Nephron progenitor cell (in vitro differentiated cells): ENCODE data around the gene NCAPG2.
"Not testable (repeated sequence)": the region's sequence is repeated elsewhere in the genome, so short reads cannot be mapped to it uniquely, and the experiment has no call there.

Source experiments
- DNase-seq: peaks from one replicate; pipeline ENCODE4 v3.0.0; 2021
- H3K27ac Mint-ChIP-seq: 2 replicates; pipeline ENCODE4 v1.8.0; 2021; ENCODE audit warnings: mild to moderate bottlenecking, moderate library complexity, mixed read lengths
- H3K27me3 Mint-ChIP-seq: 2 replicates; pipeline ENCODE4 v1.8.0; 2021; ENCODE audit warnings: mild to moderate bottlenecking, low read depth, mixed read lengths; ENCODE audit not compliant: poor library complexity
- H3K36me3 Mint-ChIP-seq: 2 replicates; pipeline ENCODE4 v1.8.0; 2021; ENCODE audit warnings: low read depth, mixed read lengths
- H3K4me1 Mint-ChIP-seq: 2 replicates; pipeline ENCODE4 v1.8.0; 2021; ENCODE audit warnings: mixed read lengths
- H3K4me3 Mint-ChIP-seq: 2 replicates; pipeline ENCODE4 v1.8.0; 2021; ENCODE audit warnings: mild to moderate bottlenecking, moderate library complexity, mixed read lengths
- H3K9me3 Mint-ChIP-seq: 2 replicates; pipeline ENCODE4 v1.8.0; 2021; ENCODE audit warnings: mild to moderate bottlenecking, moderate library complexity, mixed read lengths
- CTCF ChIP-seq: fragments of 200-600 bp; sonication (generic); IDR thresholded peaks from 2 replicates; pipeline ENCODE4 v1.5.0; 2021; ENCODE audit warnings: antibody characterized with exemption

Gene NCAPG2

GRCh38 chr7:158706710-158707590 is 2.3 kb upstream of the NCAPG2 start:
- H3K9me3 Mint-ChIP-seq: peaks cover 14% of the 10 kb centered on the region
- TF ChIP-seq CTCF: no peak
- DNase-seq: no peak
- H3K4me3 Mint-ChIP-seq: no peak overlapping the region
- peaks cover 4% of the 10 kb centered on the region for H3K27me3 Mint-ChIP-seq
- peaks cover 2% of the 10 kb centered on the region for H3K36me3 Mint-ChIP-seq
- H3K4me1 Mint-ChIP-seq: peaks cover 32% of the 10 kb centered on the region
- no peak overlapping the region for H3K27ac Mint-ChIP-seq

DNA sequence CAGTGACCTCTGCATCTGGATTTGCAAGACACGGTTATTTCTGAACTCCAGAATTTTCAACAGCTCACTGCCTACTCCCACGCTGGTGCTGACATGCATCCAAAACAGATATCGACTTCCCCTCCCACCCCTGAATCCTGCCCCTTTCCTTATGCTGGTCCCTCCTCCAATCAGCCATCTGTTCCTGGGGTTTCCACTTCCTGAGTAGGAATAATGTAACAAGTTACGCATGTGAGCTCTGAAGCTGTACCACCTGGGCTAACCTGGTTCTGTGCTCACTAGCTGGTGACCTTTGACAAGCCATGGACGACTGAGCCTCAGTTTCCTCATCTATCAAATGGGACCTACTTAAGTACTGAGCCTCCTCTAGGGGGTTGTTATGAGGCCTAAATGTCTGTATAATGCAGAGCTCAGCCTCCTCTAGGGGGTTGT is 1.7 kb upstream of the NCAPG2 start:
- Mint-ChIP-seq H3K27me3 (peaks cover 4% of the 10 kb centered on the region), H3K4me1 (peaks cover 38% of the 10 kb centered on the region), H3K27ac (no peak overlapping the region), H3K4me3 (peak overlapping the region; percentile 82), H3K9me3 (peaks cover 13% of the 10 kb centered on the region), H3K36me3 (peaks cover 8% of the 10 kb centered on the region)
- TF ChIP-seq CTCF: no peak
- DNase-seq: no peak

DNA sequence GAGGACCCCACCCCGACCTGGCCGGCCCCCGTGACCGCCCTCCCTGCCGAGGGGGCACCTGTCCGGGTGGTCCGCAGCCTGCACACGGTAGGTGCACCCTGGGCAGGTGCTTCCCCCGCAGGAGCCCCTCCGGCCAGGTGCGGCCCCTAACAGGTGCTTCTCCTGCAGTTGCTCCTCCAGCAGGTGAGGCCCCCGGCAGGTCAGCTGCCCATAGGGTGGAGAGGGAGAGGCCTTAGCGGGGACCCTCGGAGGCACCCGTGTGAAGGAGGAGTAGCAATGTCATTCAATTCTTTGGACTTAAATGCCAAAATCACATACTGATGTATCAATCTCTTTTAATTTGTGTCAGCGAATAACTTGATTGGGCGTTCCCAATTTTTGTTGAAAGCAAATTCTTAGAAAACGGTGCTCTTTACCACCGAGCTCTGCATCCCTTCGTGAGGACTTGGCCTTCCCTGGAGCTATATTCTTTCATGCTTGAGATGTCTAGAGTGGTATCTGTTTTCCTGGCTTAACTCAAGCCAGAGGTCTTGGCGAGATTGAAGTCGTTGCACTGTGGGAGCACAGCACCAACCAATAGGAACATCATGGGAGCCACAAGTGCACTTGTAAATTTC is 738 bp upstream of the NCAPG2 start:
- Mint-ChIP-seq H3K27ac (no peak overlapping the region), H3K9me3 (peaks cover 6% of the 10 kb centered on the region), H3K4me3 (peak overlapping the region; percentile 82), H3K27me3 (peaks cover 4% of the 10 kb centered on the region), H3K4me1 (peaks cover 38% of the 10 kb centered on the region), H3K36me3 (peaks cover 16% of the 10 kb centered on the region)
- no peak for DNase-seq
- no peak for TF ChIP-seq CTCF

DNA sequence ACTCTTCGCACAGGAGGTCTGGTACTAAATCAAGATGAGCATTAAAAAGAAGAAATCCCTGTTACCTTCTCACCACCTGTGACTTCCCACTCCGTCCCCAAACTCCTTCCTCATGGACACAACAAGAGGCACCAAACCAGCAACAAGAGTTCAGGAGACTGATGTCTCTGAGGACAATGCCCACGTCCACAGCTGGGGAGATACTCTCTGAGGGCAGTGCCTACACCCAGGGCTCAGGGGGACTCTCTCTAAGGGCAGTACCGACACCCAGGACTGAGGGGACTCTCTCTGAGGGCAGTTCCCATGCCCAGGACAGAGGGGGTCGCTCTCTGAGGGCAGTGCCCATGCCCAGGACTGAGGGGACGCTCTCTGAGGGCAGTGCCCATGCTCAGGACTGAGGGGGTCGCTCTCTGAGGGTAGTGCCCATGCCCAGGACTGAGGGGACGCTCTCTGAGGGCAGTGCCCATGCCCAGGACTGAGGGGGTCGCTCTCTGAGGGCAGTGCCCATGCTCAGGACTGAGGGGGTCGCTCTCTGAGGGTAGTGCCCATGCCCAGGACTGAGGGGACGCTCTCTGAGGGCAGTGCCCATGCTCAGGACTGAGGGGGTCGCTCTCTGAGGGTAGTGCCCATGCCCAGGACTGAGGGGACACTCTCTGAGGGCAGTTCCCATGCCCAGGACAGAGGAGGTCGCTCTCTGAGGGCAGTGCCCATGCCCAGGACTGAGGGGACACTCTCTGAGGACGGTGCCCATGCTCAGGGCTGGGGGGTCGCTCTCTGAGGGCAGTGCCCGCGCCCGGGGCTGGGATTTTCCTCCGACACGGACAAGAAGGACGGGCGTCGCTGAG is 703 bp downstream of the NCAPG2 start:
- H3K9me3 Mint-ChIP-seq, H3K27ac Mint-ChIP-seq, H3K27me3 Mint-ChIP-seq, DNase-seq: not testable (repeated sequence)
- peak overlapping the region; percentile 82 for H3K4me3 Mint-ChIP-seq
- peaks cover 24% of the 10 kb centered on the region for H3K36me3 Mint-ChIP-seq
- peaks cover 38% of the 10 kb centered on the region for H3K4me1 Mint-ChIP-seq

DNA sequence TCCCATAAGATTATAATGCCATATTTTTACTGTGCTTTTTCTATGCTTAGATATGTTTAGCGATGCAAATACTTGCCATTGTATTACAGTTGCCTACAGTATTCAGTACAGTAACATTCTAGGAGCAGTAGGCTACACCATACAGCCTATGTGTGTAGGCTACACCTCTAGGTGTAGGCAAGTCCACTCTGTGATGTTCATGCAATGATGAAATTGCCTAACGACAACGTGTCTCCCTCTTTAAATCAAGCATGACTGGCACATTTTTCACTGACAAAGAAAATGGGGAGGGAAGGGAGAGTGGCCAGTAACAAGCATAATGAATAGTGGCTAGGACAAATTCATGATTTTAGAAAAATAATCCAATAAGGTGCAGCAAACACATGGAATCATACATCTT is 1.7 kb downstream of the NCAPG2 start:
- H3K36me3 Mint-ChIP-seq: peaks cover 32% of the 10 kb centered on the region
- peaks cover 1% of the 10 kb centered on the region for H3K9me3 Mint-ChIP-seq
- TF ChIP-seq CTCF: no peak
- peaks cover 38% of the 10 kb centered on the region for H3K4me1 Mint-ChIP-seq
- H3K27me3 Mint-ChIP-seq: peaks cover 4% of the 10 kb centered on the region
- no peak for DNase-seq
- no peak overlapping the region for H3K27ac Mint-ChIP-seq
- peak overlapping the region; percentile 82 for H3K4me3 Mint-ChIP-seq

GRCh38 chr7:158702196-158702595 is 2.4 kb downstream of the NCAPG2 start:
- Mint-ChIP-seq H3K36me3 (peaks cover 40% of the 10 kb centered on the region), H3K27ac (no peak overlapping the region), H3K4me3 (peak overlapping the region; percentile 82), H3K4me1 (peaks cover 38% of the 10 kb centered on the region), H3K9me3 (no peaks in the 10 kb centered on the region), H3K27me3 (peaks cover 4% of the 10 kb centered on the region)
- no peak for TF ChIP-seq CTCF
- DNase-seq: no peak
